Measurements from ENCODE around the gene IQCN. TPM values are rescaled to one million over a fixed set of nuclear protein-coding genes. Genes with fewer than 3 reads are reported as not detected.

The IQCN gene
- total RNA-seq, 1 donor from 2014 or later = 1.6 TPM

DNA sequence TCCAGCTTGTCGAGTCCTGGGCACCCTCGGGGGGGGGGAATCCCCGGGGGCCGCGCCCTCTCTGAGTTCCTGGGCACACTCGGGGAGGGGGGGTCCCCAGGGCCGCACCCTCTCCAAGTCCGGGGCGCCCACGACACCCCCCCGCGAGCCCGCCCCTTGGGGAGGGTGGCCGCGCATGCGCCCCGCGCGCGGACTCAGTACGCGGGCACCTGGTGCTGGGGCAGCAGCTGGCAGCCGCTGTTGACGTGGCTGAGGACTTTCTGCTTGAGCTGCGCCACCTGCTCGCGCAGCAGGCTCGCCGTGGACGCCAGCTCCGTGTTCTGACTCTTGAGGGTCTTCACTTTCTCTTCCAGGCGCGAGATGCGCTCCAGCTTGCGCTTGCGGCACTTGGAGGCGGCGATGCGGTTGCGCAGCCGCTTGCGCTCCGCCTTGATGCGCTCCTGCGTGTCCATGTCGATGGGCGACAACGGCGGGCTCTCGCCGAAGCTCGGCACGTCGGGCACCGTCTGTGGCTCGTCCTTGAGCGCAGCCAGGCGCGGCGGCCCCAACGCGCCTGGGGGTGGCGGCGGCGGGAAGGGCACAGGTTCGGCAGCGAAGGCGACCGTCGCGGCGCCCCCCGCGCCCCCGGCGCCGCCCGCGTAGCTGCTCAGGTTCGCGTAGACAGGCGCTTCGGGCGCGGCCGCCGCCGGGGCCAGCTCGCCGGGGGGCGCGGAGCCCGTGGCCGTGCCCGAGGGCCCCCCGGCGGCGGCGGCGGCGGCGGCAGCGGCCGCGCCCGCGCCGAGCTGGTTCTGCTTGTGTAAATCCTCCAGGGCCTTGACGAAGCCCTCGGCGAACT is 6.2 kb upstream of the IQCN start:
- peak overlapping the region; percentile 91 for H3K4me3 Mint-ChIP-seq (ENCODE audit: unreplicated experiment)
- TF ChIP-seq, protein P1, sequence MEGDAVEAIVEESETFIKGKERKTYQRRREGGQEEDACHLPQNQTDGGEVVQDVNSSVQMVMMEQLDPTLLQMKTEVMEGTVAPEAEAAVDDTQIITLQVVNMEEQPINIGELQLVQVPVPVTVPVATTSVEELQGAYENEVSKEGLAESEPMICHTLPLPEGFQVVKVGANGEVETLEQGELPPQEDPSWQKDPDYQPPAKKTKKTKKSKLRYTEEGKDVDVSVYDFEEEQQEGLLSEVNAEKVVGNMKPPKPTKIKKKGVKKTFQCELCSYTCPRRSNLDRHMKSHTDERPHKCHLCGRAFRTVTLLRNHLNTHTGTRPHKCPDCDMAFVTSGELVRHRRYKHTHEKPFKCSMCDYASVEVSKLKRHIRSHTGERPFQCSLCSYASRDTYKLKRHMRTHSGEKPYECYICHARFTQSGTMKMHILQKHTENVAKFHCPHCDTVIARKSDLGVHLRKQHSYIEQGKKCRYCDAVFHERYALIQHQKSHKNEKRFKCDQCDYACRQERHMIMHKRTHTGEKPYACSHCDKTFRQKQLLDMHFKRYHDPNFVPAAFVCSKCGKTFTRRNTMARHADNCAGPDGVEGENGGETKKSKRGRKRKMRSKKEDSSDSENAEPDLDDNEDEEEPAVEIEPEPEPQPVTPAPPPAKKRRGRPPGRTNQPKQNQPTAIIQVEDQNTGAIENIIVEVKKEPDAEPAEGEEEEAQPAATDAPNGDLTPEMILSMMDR (IDR thresholded peaks at IDR 0.05) = no peak
- no peaks in the 10 kb centered on the region for H3K9me3 Mint-ChIP-seq (ENCODE audit: low read depth)
- H3K27ac Mint-ChIP-seq (ENCODE audit: unreplicated experiment) = peak overlapping the region; percentile 98
- DNase-seq (ENCODE audit: low spot score) = no peak
- peaks cover 45% of the 10 kb centered on the region for H3K4me1 Mint-ChIP-seq (ENCODE audit: low read depth)
- H3K27me3 Mint-ChIP-seq (ENCODE audit: low read depth) = no peaks in the 10 kb centered on the region
- peaks cover 15% of the 10 kb centered on the region for H3K36me3 Mint-ChIP-seq (ENCODE audit: low read depth)

DNA sequence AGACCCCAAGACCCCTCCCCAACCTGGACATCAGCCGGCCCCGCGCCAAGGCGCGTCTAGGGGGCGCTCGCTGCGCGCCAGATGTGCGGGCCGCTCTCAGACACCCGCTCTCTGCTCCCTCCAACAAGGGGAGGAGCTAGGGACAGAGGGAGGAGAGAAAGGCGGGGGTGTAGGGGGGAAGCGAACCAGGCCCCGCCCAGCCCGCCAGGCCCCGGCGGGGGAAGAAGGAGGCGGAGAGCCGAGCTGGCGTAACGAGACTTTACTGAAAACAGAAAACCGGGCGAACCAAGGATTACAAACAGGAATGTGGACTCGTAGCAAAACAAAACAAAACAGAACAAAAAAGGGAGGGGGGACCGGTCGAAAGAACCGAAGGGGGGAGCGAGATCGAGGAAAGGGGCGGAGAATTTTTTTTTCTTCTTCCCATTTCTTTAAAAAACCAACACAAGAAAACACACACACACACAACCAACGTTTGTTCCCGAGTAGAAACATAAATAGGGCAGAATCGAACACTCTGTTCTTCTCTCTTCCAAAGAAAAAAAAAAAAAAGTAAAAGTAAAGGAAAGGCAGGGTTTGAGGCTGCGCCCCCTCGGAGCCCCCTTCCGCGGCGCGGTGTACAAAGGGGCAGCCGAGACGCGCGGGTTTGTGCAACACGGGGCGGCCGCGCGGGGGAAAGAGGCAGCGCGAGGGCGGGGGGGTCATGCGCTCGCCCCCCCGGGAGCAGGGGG is 5.4 kb upstream of the IQCN start:
- DNase-seq (ENCODE audit: low spot score) = no peak

DNA sequence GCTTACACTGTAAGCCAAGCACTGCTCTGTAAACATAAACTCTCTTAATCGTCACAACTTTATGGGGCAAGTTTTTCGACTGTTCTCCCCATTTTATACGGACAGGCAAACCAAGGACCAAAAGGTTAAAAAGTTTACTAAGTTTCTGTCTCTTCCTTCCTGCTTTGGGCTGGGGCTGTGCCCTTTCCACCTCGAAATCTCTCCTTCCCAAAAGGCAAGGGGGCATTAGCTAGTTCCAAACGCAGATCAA is 4.9 kb upstream of the IQCN start:
- Mint-ChIP-seq H3K9me3 (ENCODE audit: low read depth) (no peaks in the 10 kb centered on the region), H3K36me3 (ENCODE audit: low read depth) (peaks cover 15% of the 10 kb centered on the region), H3K27me3 (ENCODE audit: low read depth) (no peaks in the 10 kb centered on the region), H3K4me3 (ENCODE audit: unreplicated experiment) (peak overlapping the region; percentile 91), H3K27ac (ENCODE audit: unreplicated experiment) (peak overlapping the region; percentile 97), H3K4me1 (ENCODE audit: low read depth) (peaks cover 52% of the 10 kb centered on the region)
- no peak for DNase-seq (ENCODE audit: low spot score)
- TF ChIP-seq, protein P1 (IDR thresholded peaks at IDR 0.05) = no peak

More for the DNA sequence above, 5.4 kb upstream of the IQCN start:
- Mint-ChIP-seq H3K4me3 (ENCODE audit: unreplicated experiment) (peak overlapping the region; percentile 91), H3K27me3 (ENCODE audit: low read depth) (no peaks in the 10 kb centered on the region), H3K27ac (ENCODE audit: unreplicated experiment) (peak overlapping the region; percentile 97), H3K9me3 (ENCODE audit: low read depth) (no peaks in the 10 kb centered on the region), H3K4me1 (ENCODE audit: low read depth) (peaks cover 47% of the 10 kb centered on the region), H3K36me3 (ENCODE audit: low read depth) (peaks cover 15% of the 10 kb centered on the region)
- TF ChIP-seq, protein P1 (IDR thresholded peaks at IDR 0.05) = peak; percentile 89

DNA sequence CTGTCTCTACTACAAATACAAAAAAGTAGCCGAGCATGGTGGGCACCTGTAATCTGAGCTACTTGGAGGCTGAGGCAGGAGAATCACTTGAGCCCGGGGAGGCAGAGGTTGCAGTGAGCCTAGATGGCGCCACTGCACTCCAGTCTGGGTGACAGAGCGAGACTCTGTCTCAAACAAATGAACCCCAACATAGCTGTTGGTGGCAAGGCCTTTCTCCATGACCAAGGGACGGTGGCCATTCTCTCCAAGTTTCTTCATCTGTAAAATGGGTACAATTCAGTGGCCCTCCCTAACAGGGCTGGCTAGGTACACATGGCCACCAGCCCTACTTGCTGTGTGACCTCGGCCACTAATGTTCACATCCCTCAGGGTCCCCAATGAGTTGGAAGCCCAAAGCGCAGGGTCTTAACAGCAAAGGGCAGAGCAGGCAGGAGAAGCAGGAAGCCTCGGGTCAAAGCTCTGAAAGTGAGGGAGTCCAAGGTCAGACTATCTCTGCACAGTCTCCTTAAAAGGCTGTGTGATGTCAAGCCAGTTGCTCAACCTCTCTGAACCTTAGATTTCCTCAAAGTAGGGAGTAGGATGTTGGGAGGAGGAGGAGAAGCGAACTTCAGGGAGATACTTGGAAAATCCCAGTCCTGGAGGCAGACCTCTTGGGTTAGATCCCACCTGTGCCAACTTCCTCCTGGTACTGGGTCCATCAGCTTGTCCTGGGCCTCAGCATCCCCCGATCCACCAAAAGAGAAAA is 4.4 kb upstream of the IQCN start:
- Mint-ChIP-seq H3K27me3 (ENCODE audit: low read depth) (no peaks in the 10 kb centered on the region), H3K27ac (ENCODE audit: unreplicated experiment) (peak overlapping the region; percentile 97), H3K9me3 (ENCODE audit: low read depth) (no peaks in the 10 kb centered on the region), H3K36me3 (ENCODE audit: low read depth) (peaks cover 15% of the 10 kb centered on the region), H3K4me3 (ENCODE audit: unreplicated experiment) (peak overlapping the region; percentile 91), H3K4me1 (ENCODE audit: low read depth) (peaks cover 52% of the 10 kb centered on the region)
- no peak for DNase-seq (ENCODE audit: low spot score)
- TF ChIP-seq, protein P1 (IDR thresholded peaks at IDR 0.05) = peak; percentile 71

DNA sequence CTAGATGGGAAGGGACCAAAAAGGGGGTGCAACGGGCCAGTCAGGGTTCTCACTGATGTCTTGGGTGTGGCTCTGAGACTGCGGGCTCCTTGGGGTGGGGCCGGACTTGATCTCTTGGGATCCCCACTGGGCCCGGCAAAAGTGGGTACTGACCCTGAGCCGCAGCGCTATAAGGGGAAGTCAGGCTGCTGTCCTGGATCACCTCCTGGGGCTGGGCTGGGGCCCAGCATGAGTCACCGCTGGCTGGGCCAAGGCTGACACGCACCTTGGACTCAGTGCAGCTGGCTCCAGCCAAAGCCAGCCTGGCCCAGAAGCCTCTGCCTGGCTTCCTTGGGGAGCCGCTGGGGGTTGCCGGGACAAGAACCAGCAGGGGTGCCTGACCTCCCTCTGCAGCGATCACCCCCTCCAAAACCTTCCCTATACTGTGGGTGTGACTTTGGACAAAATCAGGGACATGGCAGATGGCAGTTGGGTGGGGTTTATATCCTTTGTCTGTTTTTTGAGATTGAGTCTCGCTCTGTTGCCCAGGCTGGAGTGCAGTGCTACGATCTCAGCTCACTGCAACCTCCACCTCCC is 617 bp upstream of the IQCN start:
- H3K27ac Mint-ChIP-seq (ENCODE audit: unreplicated experiment) = peak overlapping the region; percentile 93
- H3K36me3 Mint-ChIP-seq (ENCODE audit: low read depth) = peaks cover 14% of the 10 kb centered on the region
- no peaks in the 10 kb centered on the region for H3K9me3 Mint-ChIP-seq (ENCODE audit: low read depth)
- H3K4me1 Mint-ChIP-seq (ENCODE audit: low read depth) = peaks cover 42% of the 10 kb centered on the region
- H3K4me3 Mint-ChIP-seq (ENCODE audit: unreplicated experiment) = peak overlapping the region; percentile 8
- DNase-seq (ENCODE audit: low spot score) = no peak
- H3K27me3 Mint-ChIP-seq (ENCODE audit: low read depth) = no peaks in the 10 kb centered on the region
- TF ChIP-seq, protein P1 (IDR thresholded peaks at IDR 0.05) = peak; percentile 21

Data from chondrocyte (in vitro differentiated cells).